A375 (cell line): ENCODE measurements around the gene PACSIN2. TPM values are rescaled to one million over a fixed set of nuclear protein-coding genes. Genes with fewer than 3 reads are reported as not detected.

Experiments
- total RNA-seq: library from RNA; depleted of rRNA; stranded (reverse); fragments of >200 nt; shearing (Covaris generic); gene quantifications from 2 replicates; pipeline ENCODE4 v1.2.3, GENCODE V29; 2014; rRNA removed

Gene PACSIN2
- 29.9 and 32.2 TPM in 2 replicates for total RNA-seq

GRCh38 chr22:43014869-43015676, at the start of gene PACSIN2:
Gene PACSIN2, minus strand, starts transcription at chr22:43015149. Its CDS starts 103,069 bp downstream, at chr22:42912080.

GRCh38 chr22:42856865-42857704, 157.9 kb downstream of the PACSIN2 start, which contains the start of gene ARFGAP3:
Gene ARFGAP3, minus strand, starts transcription at chr22:42857273. Its CDS starts 91 bp downstream, at chr22:42857182.

Other genes starting within 250 kb of the PACSIN2 start
- gene ARFGAP3, start 157.9 kb downstream of the PACSIN2 start, total RNA-seq: 15.4 and 18.4 TPM in 2 replicates
- 4.3 and 5.7 TPM in 2 replicates for gene TTLL1, start 74.2 kb upstream of the PACSIN2 start, total RNA-seq
- 3.7 TPM in 2 replicates for gene BIK, start 95.6 kb upstream of the PACSIN2 start, total RNA-seq
- 20.6 and 22.6 TPM in 2 replicates for gene MCAT, start 128.2 kb upstream of the PACSIN2 start, total RNA-seq
- gene TSPO, start 136.4 kb upstream of the PACSIN2 start, total RNA-seq: 236 and 274 TPM in 2 replicates
- gene TTLL12, start 172.0 kb upstream of the PACSIN2 start, total RNA-seq: 48.8 and 55.0 TPM in 2 replicates